ENCODE results near the gene SEMA3E. TPM values are rescaled to one million over a fixed set of nuclear protein-coding genes. Genes with fewer than 3 reads are reported as not detected.

Gene SEMA3E
- total RNA-seq, 3 donors from 2014 or later (not counting 1 experiment from before 2014, with no cell fraction given) = not detected

GRCh38 chr7:83347945-83348444 is 300.9 kb downstream of the SEMA3E start:
- H3K27me3 ChIP-seq (ENCODE audit: control insufficient read depth, insufficient read depth, low read length) = no peaks in the 10 kb centered on the region
- 77% methylated on average over 5 of the region's 5 CpGs for WGBS (ENCODE audit: insufficient coverage)
- peaks cover 1% of the 10 kb centered on the region for H3K36me3 Mint-ChIP-seq
- no peak overlapping the region for H3K4me3 ChIP-seq (ENCODE audit: low read length)
- no peak overlapping the region for H3K4me3 Mint-ChIP-seq
- intact Hi-C loops (cut with micrococcal nuclease) = no loop called here
- no peak overlapping the region for H3K27ac Mint-ChIP-seq
- no peak for TF ChIP-seq CTCF (IDR thresholded peaks at IDR 0.05)
- no peak overlapping the region for H3K27ac ChIP-seq (ENCODE audit: low read length)
- peaks cover 12 to 16% of the 10 kb centered on the region in 2 donors for H3K9me3 Mint-ChIP-seq
- H3K4me1 ChIP-seq (ENCODE audit: control insufficient read depth, insufficient read depth, low read length) = no peaks in the 10 kb centered on the region
- ATAC-seq = no peak
- H3K4me1 Mint-ChIP-seq = no peaks in the 10 kb centered on the region
- H3K36me3 ChIP-seq (ENCODE audit: control insufficient read depth, insufficient read depth, low read length) = no peaks in the 10 kb centered on the region
- no peak for DNase-seq
- no peaks in the 10 kb centered on the region for H3K27me3 Mint-ChIP-seq (ENCODE audit: low read depth in 2 of 2)
- no peaks in the 10 kb centered on the region for H3K9me3 ChIP-seq (ENCODE audit: control insufficient read depth, insufficient read depth, low read length)

DNA sequence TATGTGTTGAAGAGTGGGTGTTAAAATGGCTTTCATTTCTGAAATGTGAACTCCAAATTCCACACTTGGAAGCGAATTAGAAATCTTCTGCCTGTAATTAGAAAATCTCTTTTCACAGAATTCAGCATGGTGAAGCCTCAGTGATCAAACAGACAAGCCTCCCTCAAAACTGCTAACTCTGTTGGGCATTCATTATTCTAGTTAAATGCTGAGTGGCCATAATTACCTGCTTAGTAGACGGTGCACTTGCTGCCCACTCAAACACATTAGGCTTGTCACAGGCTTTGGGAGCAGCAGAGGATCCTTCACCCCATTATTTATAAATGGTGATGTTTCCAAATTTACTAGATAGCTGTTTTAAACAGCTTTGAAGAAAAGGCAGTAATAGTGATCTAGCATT is 309.0 kb downstream of the SEMA3E start:
- Mint-ChIP-seq H3K4me1 (no peaks in the 10 kb centered on the region), H3K4me3 (no peak overlapping the region), H3K27ac (no peak overlapping the region), H3K36me3 (peaks cover 7% of the 10 kb centered on the region), H3K27me3 (ENCODE audit: low read depth in 2 of 2) (no peaks in the 10 kb centered on the region), H3K9me3 (peaks cover 9 to 20% of the 10 kb centered on the region in 2 donors)
- no peak for TF ChIP-seq CTCF (IDR thresholded peaks at IDR 0.05)
- ATAC-seq (no peak), DNase-seq (no peak)
- Histone ChIP-seq H3K9me3 (ENCODE audit: control insufficient read depth, insufficient read depth, low read length) (no peaks in the 10 kb centered on the region), H3K36me3 (ENCODE audit: control insufficient read depth, insufficient read depth, low read length) (no peaks in the 10 kb centered on the region), H3K4me3 (ENCODE audit: low read length) (no peak overlapping the region), H3K27ac (ENCODE audit: low read length) (no peak overlapping the region), H3K4me1 (ENCODE audit: control insufficient read depth, insufficient read depth, low read length) (no peaks in the 10 kb centered on the region), H3K27me3 (ENCODE audit: control insufficient read depth, insufficient read depth, low read length) (no peaks in the 10 kb centered on the region)
- intact Hi-C loops (cut with micrococcal nuclease) = no loop called here
- 67% methylated on average over 2 of the region's 2 CpGs for WGBS (ENCODE audit: insufficient coverage)

DNA sequence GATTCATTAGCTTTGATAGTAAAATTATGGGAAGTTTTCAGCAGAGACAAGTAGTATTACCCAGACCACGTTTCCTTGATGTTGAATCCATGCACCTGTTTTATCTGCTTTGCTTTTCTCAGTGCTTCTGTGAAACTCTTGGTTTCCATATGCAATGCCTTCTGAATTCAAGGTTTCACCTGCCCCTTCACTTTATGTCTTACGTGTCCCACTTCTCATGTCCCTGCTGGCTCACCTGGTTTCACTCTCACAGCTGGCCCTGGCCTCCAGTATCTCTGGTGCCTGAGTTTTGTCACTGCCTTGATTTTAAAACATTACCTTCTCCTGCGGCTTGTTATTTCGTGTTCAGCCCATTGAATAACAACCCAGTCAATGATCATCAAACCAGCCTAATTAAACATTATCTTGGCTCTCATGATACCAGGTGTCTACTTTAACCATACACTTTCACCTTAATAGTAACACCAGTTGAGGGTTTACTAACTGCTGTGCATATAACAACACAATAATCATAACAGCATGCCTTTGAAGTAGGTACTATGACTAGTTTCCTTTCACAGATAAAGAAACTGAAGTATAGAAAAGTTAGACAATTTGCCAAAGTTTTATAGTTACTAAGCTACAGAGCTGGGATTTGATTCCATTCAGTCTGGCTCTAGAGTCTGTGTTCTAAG is 310.5 kb downstream of the SEMA3E start:
- Mint-ChIP-seq H3K36me3 (peaks cover 7% of the 10 kb centered on the region), H3K27ac (no peak overlapping the region), H3K4me3 (no peak overlapping the region), H3K9me3 (peaks cover 4 to 16% of the 10 kb centered on the region in 2 donors), H3K27me3 (ENCODE audit: low read depth in 2 of 2) (no peaks in the 10 kb centered on the region), H3K4me1 (no peaks in the 10 kb centered on the region)
- Histone ChIP-seq H3K27me3 (ENCODE audit: control insufficient read depth, insufficient read depth, low read length) (no peaks in the 10 kb centered on the region), H3K27ac (ENCODE audit: low read length) (no peak overlapping the region), H3K36me3 (ENCODE audit: control insufficient read depth, insufficient read depth, low read length) (no peaks in the 10 kb centered on the region), H3K4me1 (ENCODE audit: control insufficient read depth, insufficient read depth, low read length) (no peaks in the 10 kb centered on the region), H3K4me3 (ENCODE audit: low read length) (no peak overlapping the region), H3K9me3 (ENCODE audit: control insufficient read depth, insufficient read depth, low read length) (no peaks in the 10 kb centered on the region)
- WGBS (ENCODE audit: insufficient coverage) = 74% methylated on average over 4 of the region's 4 CpGs
- ATAC-seq = no peak
- intact Hi-C loops (cut with micrococcal nuclease) = no loop called here
- TF ChIP-seq CTCF (IDR thresholded peaks at IDR 0.05) = no peak
- no peak for DNase-seq

- no peak for TF ChIP-seq CTCF (IDR thresholded peaks at IDR 0.05)
- DNase-seq (no peak), ATAC-seq (no peak)
- H3K4me3 Mint-ChIP-seq = no peak overlapping the region
- no peaks in the 10 kb centered on the region for H3K36me3 Mint-ChIP-seq
- Histone ChIP-seq H3K27ac (ENCODE audit: low read length) (no peak overlapping the region), H3K9me3 (ENCODE audit: control insufficient read depth, insufficient read depth, low read length) (no peaks in the 10 kb centered on the region), H3K4me3 (ENCODE audit: low read length) (no peak overlapping the region), H3K36me3 (ENCODE audit: control insufficient read depth, insufficient read depth, low read length) (no peaks in the 10 kb centered on the region), H3K27me3 (ENCODE audit: control insufficient read depth, insufficient read depth, low read length) (no peaks in the 10 kb centered on the region), H3K4me1 (ENCODE audit: control insufficient read depth, insufficient read depth, low read length) (no peaks in the 10 kb centered on the region)
- H3K9me3 Mint-ChIP-seq = peaks cover 2 to 14% of the 10 kb centered on the region in 2 donors
- H3K4me1 Mint-ChIP-seq = no peaks in the 10 kb centered on the region
- intact Hi-C loops (cut with micrococcal nuclease) = no loop called here
- no peaks in the 10 kb centered on the region for H3K27me3 Mint-ChIP-seq (ENCODE audit: low read depth in 2 of 2)
- H3K27ac Mint-ChIP-seq = no peak overlapping the region
- WGBS (ENCODE audit: insufficient coverage) = 50% methylated on average over 1 of the region's 2 CpGs
These were observed 311.9 kb downstream of the SEMA3E start for GRCh38 chr7:83337050-83337449.

Data from natural killer cell (primary cell).